Retinal pigment epithelial cell (primary cell): ENCODE results near the gene CCDC33.

Experiments used
- DNase-seq: peaks from one replicate; pipeline ENCODE4 v3.0.0-alpha.2; 2010; ENCODE audit warnings: low read depth
- H3K4me3 ChIP-seq: 2 replicates; pipeline ENCODE4 v1.5.1; 2011; ENCODE audit warnings: mild to moderate bottlenecking, low read length, control low read depth, moderate library complexity
- CTCF ChIP-seq: conservative IDR thresholded peaks from 2 replicates; pipeline ENCODE4 v1.5.1; 2011; ENCODE audit warnings: low read depth, low read length, control low read depth, inconsistent platforms

The CCDC33 gene

GRCh38 chr15:74240897-74241614 is 4.9 kb downstream of the CCDC33 start:
- no peak for TF ChIP-seq CTCF
- H3K4me3 ChIP-seq, result no peak overlapping the region
- no peak for DNase-seq

- no peak overlapping the region for H3K4me3 ChIP-seq
These were observed 6.5 kb downstream of the CCDC33 start for GRCh38 chr15:74242441-74243185.

GRCh38 chr15:74243431-74243830 is 7.3 kb downstream of the CCDC33 start:
- no peak for DNase-seq
- TF ChIP-seq CTCF, result no peak
- no peak overlapping the region for H3K4me3 ChIP-seq

More at GRCh38 chr15:74242441-74243185, 6.5 kb downstream of the CCDC33 start:
- TF ChIP-seq CTCF, result no peak
- no peak for DNase-seq

- TF ChIP-seq CTCF, result no peak
- DNase-seq, result no peak
- peak overlapping the region; percentile 0 for H3K4me3 ChIP-seq
These were observed 8.8 kb downstream of the CCDC33 start for GRCh38 chr15:74244822-74245341.

- no peak for DNase-seq
- no peak for TF ChIP-seq CTCF
- peak overlapping the region; percentile 32 for H3K4me3 ChIP-seq
These were observed 9.3 kb downstream of the CCDC33 start for GRCh38 chr15:74245342-74245931.

- no peak overlapping the region for H3K4me3 ChIP-seq
- DNase-seq, result no peak
- TF ChIP-seq CTCF, result no peak
These were observed 14.1 kb downstream of the CCDC33 start for GRCh38 chr15:74250266-74250665.
